DMS153 (cell line): ENCODE measurements around the gene PLS1.
A peak's percentile ranks its signal among the peaks of the same experiment; 100 is the strongest.
"Not testable (repeated sequence)": the region's sequence is repeated elsewhere in the genome, so short reads cannot be mapped to it uniquely, and the experiment has no call there.

Source experiments
- DNase-seq: peaks from one replicate; lab custom pipeline; 2025; lab: John Stamatoyannopoulos, UW

The PLS1 gene

GRCh38 chr3:142595951-142596725 is at the start of gene PLS1:
PLS1 (plus strand) TSS chr3:142596393; CDS start chr3:142664238, 67,845 bp downstream.
- DNase-seq = peak; percentile 92

GRCh38 chr3:142549986-142550385 is 46.2 kb upstream of the PLS1 start:
- no peak for DNase-seq

- not testable (repeated sequence) for DNase-seq
Measured at GRCh38 chr3:142552579-142552978, 43.6 kb upstream of the PLS1 start.

GRCh38 chr3:142553741-142554140 is 42.5 kb upstream of the PLS1 start:
- no peak for DNase-seq

GRCh38 chr3:142560118-142560517 is 36.1 kb upstream of the PLS1 start:
- no peak for DNase-seq

GRCh38 chr3:142563496-142563997 is 32.6 kb upstream of the PLS1 start:
- DNase-seq = no peak

- no peak for DNase-seq
Measured at GRCh38 chr3:142566096-142566495, 30.1 kb upstream of the PLS1 start.

- DNase-seq = no peak
Measured at GRCh38 chr3:142568393-142569017, 27.7 kb upstream of the PLS1 start.

- DNase-seq = not testable (repeated sequence)
Measured at GRCh38 chr3:142569422-142569821, 26.8 kb upstream of the PLS1 start.

GRCh38 chr3:142574223-142574622 is 22.0 kb upstream of the PLS1 start:
- not testable (repeated sequence) for DNase-seq

GRCh38 chr3:142574665-142575064 is 21.5 kb upstream of the PLS1 start:
- no peak for DNase-seq

- DNase-seq = no peak
Measured at GRCh38 chr3:142576792-142577191, 19.4 kb upstream of the PLS1 start.

- DNase-seq = no peak
Measured at GRCh38 chr3:142577696-142578328, 18.4 kb upstream of the PLS1 start.

- DNase-seq = peak; percentile 94
Measured at GRCh38 chr3:142578329-142579223, 17.6 kb upstream of the PLS1 start, which contains the start of gene ATR. ATR (minus strand) TSS chr3:142578733; CDS start chr3:142578704, 29 bp downstream.

GRCh38 chr3:142580061-142580423 is 16.2 kb upstream of the PLS1 start:
- no peak for DNase-seq

GRCh38 chr3:142581070-142581469 is 15.1 kb upstream of the PLS1 start:
- DNase-seq = not testable (repeated sequence)

- DNase-seq = peak; percentile 41
Measured at GRCh38 chr3:142586803-142587406, 9.3 kb upstream of the PLS1 start.

GRCh38 chr3:142588703-142589102 is 7.5 kb upstream of the PLS1 start:
- DNase-seq = no peak

- DNase-seq = not testable (repeated sequence)
Measured at GRCh38 chr3:142592268-142592667, 3.9 kb upstream of the PLS1 start.

- no peak for DNase-seq
Measured at GRCh38 chr3:142595141-142595540, 1.1 kb upstream of the PLS1 start.

GRCh38 chr3:142595581-142595950 is 627 bp upstream of the PLS1 start:
- no peak for DNase-seq
